Transverse colon (tissue), 4 donors: ENCODE measurements around the gene POMT1. TPM values are rescaled to one million over a fixed set of nuclear protein-coding genes. Genes with fewer than 3 reads are reported as not detected.

Experiments
- DNase-seq: peaks from one replicate; pipeline ENCODE4 v3.0.0-alpha.2; 2019
- H3K27ac ChIP-seq, 4 donors: fragments of 200-600 bp; sonication (generic); 2 replicates each; pipeline ENCODE4 v1.5.1; 2016 to 2018; ENCODE audit warnings: inconsistent platforms in 4 of 4
- H3K27me3 ChIP-seq: fragments of 200-600 bp; sonication (generic); 2 replicates; pipeline ENCODE4 v1.5.1; 2017; ENCODE audit warnings: inconsistent platforms
- H3K36me3 ChIP-seq, 4 donors: fragments of 200-600 bp; sonication (generic); 2 replicates each; pipeline ENCODE4 v1.5.1; 2017 to 2019; ENCODE audit warnings: inconsistent platforms in 4 of 4
- H3K4me1 ChIP-seq, 4 donors: fragments of 200-600 bp; sonication (generic); 2 replicates each; pipeline ENCODE4 v1.5.1; 2017 to 2020; ENCODE audit warnings: inconsistent platforms in 4 of 4
- H3K4me3 ChIP-seq, 4 donors: fragments of 200-600 bp; sonication (generic); 1 replicate in 1 of 4; 2 replicates in 3 of 4; pipeline versions ENCODE4 v1.5.1 to v1.6.1; 2017 to 2019; ENCODE audit warnings: inconsistent platforms in 4 of 4
- H3K9me3 ChIP-seq, 2 donors: fragments of 200-600 bp; sonication (generic); 2 replicates each; pipeline ENCODE4 v1.5.1; 2017 to 2019; ENCODE audit warnings: inconsistent platforms in 2 of 2
- EP300 ChIP-seq: sonication (generic); formaldehyde crosslinking; IDR thresholded peaks from one replicate; pipeline ENCODE4 v1.6.1; 2017; ENCODE audit warnings: antibody characterized with exemption, low read depth
- POLR2A ChIP-seq: fragments of 450-650 bp; IDR thresholded peaks from one replicate; pipeline ENCODE4 v1.6.1; 2016; ENCODE audit warnings: antibody characterized with exemption, mild to moderate bottlenecking, moderate library complexity
- POLR2AphosphoS5 ChIP-seq, 3 donors: sonication (generic); formaldehyde crosslinking; IDR thresholded peaks; one replicate each; pipeline ENCODE4 v1.6.1; 2016; ENCODE audit warnings: antibody characterized with exemption in 3 of 3
- WGBS, 2 donors: methylation state at CpG; one replicate each; pipeline ENCODE4 v1.1.5; 2018; ENCODE audit warnings: low coverage in 1 of 2; 5-methylcytosine and 5-hydroxymethylcytosine counted together
- in situ Hi-C, 4 donors: fragments of 200-750 bp; cut with MboI; loops; one replicate each; pipeline versions ENCODE4 v1.15.0 to v1.15.1; 2017; ENCODE audit warnings: low sequenced_read_pairs in 3 of 4, low pct_ligation_motif_present in 1 of 4, low pct_unique_long_range_greater_than_20kb in 1 of 4
- intact Hi-C: fragments of 100-400 bp; cut with DNase I; formaldehyde crosslinking; loops from one replicate; pipeline ENCODE4 v1.15.1; 2023; ENCODE audit warnings: low total_unique reads
- total RNA-seq, 4 donors: library from RNA; depleted of rRNA; stranded (reverse); fragments of >200 nt; gene quantifications; one replicate each; pipeline ENCODE4 v1.1.0, GENCODE V29; 2016
- TF ChIP-seq, protein P1 (sequence below), 5 experiments: fragments of 200-600 bp in 3 of 5; fragments of 450-650 bp in 2 of 5; sonication (generic) in 3 of 5; IDR thresholded peaks; 1 replicate in 2 of 5; 2 replicates in 3 of 5; pipeline ENCODE4 v1.5.1; 2016 to 2017; ENCODE audit warnings: antibody characterized with exemption in 5 of 5, inconsistent platforms in 3 of 5, mild to moderate bottlenecking in 2 of 5, moderate library complexity in 1 of 5

POMT1 gene
- total RNA-seq, 4 donors from 2014 or later: 37.5 to 178 (median 69.5) TPM

DNA sequence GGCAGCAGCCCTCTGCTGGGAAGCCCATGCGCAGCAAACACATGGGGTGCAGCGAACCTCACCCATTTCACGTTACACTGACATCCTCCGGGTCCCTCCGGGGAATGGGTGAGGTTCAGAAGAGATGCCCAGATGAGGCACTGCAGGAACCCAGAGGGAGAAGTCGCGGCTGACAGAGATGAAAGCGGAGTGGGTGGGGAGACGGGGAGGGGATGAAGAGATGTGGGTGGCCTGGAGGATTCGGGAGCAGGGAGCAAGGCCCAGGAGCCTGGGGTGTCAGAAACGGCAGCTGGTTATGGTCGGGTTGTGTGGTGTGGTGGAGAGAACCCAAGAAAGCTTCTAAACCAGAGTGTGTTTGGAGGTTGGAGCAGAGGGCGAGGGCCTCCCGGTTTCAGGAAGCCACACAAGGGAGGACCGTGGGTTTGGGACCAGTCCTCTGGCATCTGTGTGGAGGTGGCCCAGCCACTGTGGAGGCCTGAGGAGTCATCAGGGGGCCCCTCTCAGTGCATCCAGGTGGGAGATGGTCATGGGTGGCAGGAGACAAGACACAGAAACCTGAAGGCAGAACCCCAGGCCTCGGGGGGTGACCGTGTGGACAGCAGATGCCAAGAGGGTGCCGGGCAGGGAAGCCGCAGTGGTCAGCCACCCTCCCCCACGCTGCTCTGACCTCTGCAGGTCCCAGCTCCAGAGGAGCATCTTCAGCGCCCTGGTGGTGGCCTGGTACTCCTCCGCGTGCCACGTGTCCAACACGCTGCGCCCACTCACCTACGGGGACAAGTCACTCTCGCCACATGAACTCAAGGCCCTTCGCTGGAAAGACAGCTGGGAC, 19.8 kb downstream of the POMT1 start:
- Histone ChIP-seq H3K4me1 (no peaks in the 10 kb centered on the region), H3K27ac (no peak overlapping the region), H3K36me3 (peaks cover 0 to 27% (median 10%) of the 10 kb centered on the region in 4 donors), H3K4me3 (no peak overlapping the region), H3K27me3 (no peaks in the 10 kb centered on the region), H3K9me3 (no peaks in the 10 kb centered on the region)
- intact Hi-C loops: no loop called here
- in situ Hi-C loops: no loop called here
- DNase-seq: no peak
- TF ChIP-seq POLR2AphosphoS5 (IDR thresholded peaks at IDR 0.05) (no peak), POLR2A (no peak), EP300 (no peak)
- TF ChIP-seq, protein P1, sequence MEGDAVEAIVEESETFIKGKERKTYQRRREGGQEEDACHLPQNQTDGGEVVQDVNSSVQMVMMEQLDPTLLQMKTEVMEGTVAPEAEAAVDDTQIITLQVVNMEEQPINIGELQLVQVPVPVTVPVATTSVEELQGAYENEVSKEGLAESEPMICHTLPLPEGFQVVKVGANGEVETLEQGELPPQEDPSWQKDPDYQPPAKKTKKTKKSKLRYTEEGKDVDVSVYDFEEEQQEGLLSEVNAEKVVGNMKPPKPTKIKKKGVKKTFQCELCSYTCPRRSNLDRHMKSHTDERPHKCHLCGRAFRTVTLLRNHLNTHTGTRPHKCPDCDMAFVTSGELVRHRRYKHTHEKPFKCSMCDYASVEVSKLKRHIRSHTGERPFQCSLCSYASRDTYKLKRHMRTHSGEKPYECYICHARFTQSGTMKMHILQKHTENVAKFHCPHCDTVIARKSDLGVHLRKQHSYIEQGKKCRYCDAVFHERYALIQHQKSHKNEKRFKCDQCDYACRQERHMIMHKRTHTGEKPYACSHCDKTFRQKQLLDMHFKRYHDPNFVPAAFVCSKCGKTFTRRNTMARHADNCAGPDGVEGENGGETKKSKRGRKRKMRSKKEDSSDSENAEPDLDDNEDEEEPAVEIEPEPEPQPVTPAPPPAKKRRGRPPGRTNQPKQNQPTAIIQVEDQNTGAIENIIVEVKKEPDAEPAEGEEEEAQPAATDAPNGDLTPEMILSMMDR (IDR thresholded peaks at IDR 0.05): no peak
- WGBS, 2 donors: 93 to 94% methylated on average over 12 to 29 of the region's 29 CpGs

DNA sequence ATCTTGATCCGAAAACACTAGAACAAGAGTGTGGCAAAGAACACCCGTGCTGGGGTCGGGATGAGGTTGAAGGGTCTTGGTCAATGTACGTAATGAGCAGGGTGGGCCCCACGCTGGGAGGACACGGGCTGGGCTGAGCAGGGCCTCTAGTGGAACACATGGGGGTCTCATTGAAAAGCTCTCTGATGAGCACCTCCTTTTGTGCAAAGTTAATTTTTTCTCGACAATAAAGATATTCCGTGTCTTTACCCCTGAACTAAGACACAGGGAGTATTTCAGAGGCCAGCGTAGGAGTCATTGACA, 20.3 kb downstream of the POMT1 start:
- no peaks in the 10 kb centered on the region for H3K4me1 ChIP-seq
- peaks cover 0 to 29% (median 12%) of the 10 kb centered on the region in 4 donors for H3K36me3 ChIP-seq
- 80 to 95% methylated on average over 1 to 9 of the region's 9 CpGs for WGBS, 2 donors
- H3K4me3 ChIP-seq: no peak overlapping the region
- in situ Hi-C loops (no loop called here), intact Hi-C loops (no loop called here)
- no peak overlapping the region for H3K27ac ChIP-seq
- H3K27me3 ChIP-seq: no peaks in the 10 kb centered on the region
- TF ChIP-seq POLR2AphosphoS5 (IDR thresholded peaks at IDR 0.05): no peak
- TF ChIP-seq, protein P1 (IDR thresholded peaks at IDR 0.05): no peak
- DNase-seq: no peak
- no peaks in the 10 kb centered on the region for H3K9me3 ChIP-seq

- no peaks in the 10 kb centered on the region for H3K9me3 ChIP-seq
- TF ChIP-seq POLR2A: no peak
- no peak for TF ChIP-seq EP300
- TF ChIP-seq, protein P1 (IDR thresholded peaks at IDR 0.05): no peak
- no peak for TF ChIP-seq POLR2AphosphoS5 (IDR thresholded peaks at IDR 0.05)
- H3K4me3 ChIP-seq: no peak overlapping the region
- WGBS, 2 donors: 83% methylated on average over 27 of the region's 29 CpGs; no CpG with 5 or more reads in 1 of the 2 donors
- no peaks in the 10 kb centered on the region for H3K27me3 ChIP-seq
- no peak for DNase-seq
- H3K27ac ChIP-seq: no peak overlapping the region
- peaks cover 0 to 30% (median 10%) of the 10 kb centered on the region in 4 donors for H3K36me3 ChIP-seq
- intact Hi-C loops (no loop called here), in situ Hi-C loops (no loop called here)
- H3K4me1 ChIP-seq: no peaks in the 10 kb centered on the region
Measured at GRCh38 chr9:131523451-131524435, 21.0 kb downstream of the POMT1 start.

GRCh38 chr9:131524665-131525315, 22.1 kb downstream of the POMT1 start:
- H3K27me3 ChIP-seq: no peaks in the 10 kb centered on the region
- peaks cover 0 to 26% (median 4%) of the 10 kb centered on the region in 4 donors for H3K36me3 ChIP-seq
- peaks cover 4% of the 10 kb centered on the region in 4 donors for H3K4me1 ChIP-seq
- TF ChIP-seq EP300 (no peak), POLR2AphosphoS5 (IDR thresholded peaks at IDR 0.05) (no peak), POLR2A (no peak)
- TF ChIP-seq, protein P1 (IDR thresholded peaks at IDR 0.05): no peak
- in situ Hi-C loops: no loop called here
- no peak overlapping the region for H3K27ac ChIP-seq
- H3K9me3 ChIP-seq: no peaks in the 10 kb centered on the region
- intact Hi-C loops: no loop called here
- H3K4me3 ChIP-seq: no peak overlapping the region
- no peak for DNase-seq
- 90 to 97% methylated on average over 6 to 23 of the region's 23 CpGs for WGBS, 2 donors
